Caco-2 (cell line): ENCODE measurements around the gene FGL2. TPM values are rescaled to one million over a fixed set of nuclear protein-coding genes. Genes with fewer than 3 reads are reported as not detected.

Experiments used
- BruUV-seq: library from RNA; stranded (reverse); fragments of 400-500 nt; replicated peaks from 2 replicates; lab custom pipeline; 2021; lab: Mats Ljungman, UMichigan
- CTCF ChIA-PET: fragments of 300-600 bp; sonication (Branson Sonifier 250); formaldehyde crosslinking; loops from one replicate; lab custom pipeline; 2022; ENCODE audit warnings: antibody characterized with exemption; lab: Charles Lee
- POLR2A ChIA-PET: fragments of 300-600 bp; sonication (Branson Sonifier 250); formaldehyde crosslinking; loops from one replicate; lab custom pipeline; 2022; ENCODE audit warnings: antibody characterized with exemption; lab: Charles Lee
- DNase-seq, 2 experiments: peaks; one replicate each; pipeline versions ENCODE4 v3.0.0 to v3.0.0-alpha.2; 2020 to 2022
- H3K27me3 ChIP-seq: replicated peaks from 2 replicates; pipeline ENCODE4 v1.6.0; 2011; ENCODE audit warnings: low read length; ENCODE audit not compliant: control insufficient read depth, insufficient read depth
- H3K36me3 ChIP-seq: 2 replicates; pipeline ENCODE4 v1.5.1; 2011; ENCODE audit warnings: low read length; ENCODE audit not compliant: control insufficient read depth, insufficient read depth
- H3K4me1 ChIP-seq: fragments of 250-450 bp; sonication (Bioruptor Pico); 2 replicates; pipeline ENCODE4 v1.5.1; 2020; ENCODE audit warnings: mild to moderate bottlenecking
- H3K4me3 ChIP-seq: 2 replicates; pipeline ENCODE4 v1.5.1; 2011; ENCODE audit warnings: low read depth, mild to moderate bottlenecking, control low read depth, low read length
- H3K9me3 ChIP-seq: fragments of 250-450 bp; sonication (Bioruptor Pico); 2 replicates; pipeline ENCODE4 v1.5.1; 2020; ENCODE audit warnings: mild to moderate bottlenecking, moderate library complexity
- H3K27ac Mint-ChIP-seq: one replicate; pipeline ENCODE4 v1.8.0; 2022; ENCODE audit warnings: mixed read lengths; ENCODE audit not compliant: unreplicated experiment
- H3K27me3 Mint-ChIP-seq: one replicate; pipeline ENCODE4 v1.8.0; 2022; ENCODE audit warnings: mixed read lengths; ENCODE audit not compliant: insufficient read depth, unreplicated experiment
- H3K36me3 Mint-ChIP-seq: one replicate; pipeline ENCODE4 v1.8.0; 2022; ENCODE audit warnings: mild to moderate bottlenecking, mixed read lengths; ENCODE audit not compliant: insufficient read depth, unreplicated experiment
- H3K4me1 Mint-ChIP-seq: one replicate; pipeline ENCODE4 v1.8.0; 2022; ENCODE audit warnings: low read depth, mixed read lengths; ENCODE audit not compliant: unreplicated experiment
- H3K4me3 Mint-ChIP-seq: one replicate; pipeline ENCODE4 v1.8.0; 2022; ENCODE audit warnings: mild to moderate bottlenecking, moderate library complexity, mixed read lengths; ENCODE audit not compliant: unreplicated experiment
- H3K9me3 Mint-ChIP-seq: one replicate; pipeline ENCODE4 v1.8.0; 2022; ENCODE audit warnings: mixed read lengths; ENCODE audit not compliant: unreplicated experiment
- intact Hi-C: fragments of 100-400 bp; cut with micrococcal nuclease; formaldehyde crosslinking; loops from one replicate; pipeline ENCODE4 v1.10.0; 2022; ENCODE audit not compliant: unreplicated experiment
- total RNA-seq: library from RNA; stranded (reverse); gene quantifications from 2 replicates; pipeline ENCODE4 v1.2.3, GENCODE V29; 2022
- TF ChIP-seq, protein P1 (sequence below), 2 experiments: fragments of 200-600 bp in 1 of 2; IDR thresholded peaks; 1 replicate in 1 of 2; 2 replicates in 1 of 2; pipeline versions ENCODE4 v1.5.1 to v1.8.0; 2011 to 2022; ENCODE audit warnings: antibody characterized with exemption in 1 of 2, control low read depth in 1 of 2, inconsistent platforms in 1 of 2, low read depth in 1 of 2, low read length in 1 of 2, mild to moderate bottlenecking in 1 of 2, moderate library complexity in 1 of 2; ENCODE audit not compliant: insufficient read depth in 1 of 2, severe bottlenecking in 1 of 2, unreplicated experiment in 1 of 2

The FGL2 gene
- total RNA-seq, 1 experiment from 2014 or later = not detected

DNA sequence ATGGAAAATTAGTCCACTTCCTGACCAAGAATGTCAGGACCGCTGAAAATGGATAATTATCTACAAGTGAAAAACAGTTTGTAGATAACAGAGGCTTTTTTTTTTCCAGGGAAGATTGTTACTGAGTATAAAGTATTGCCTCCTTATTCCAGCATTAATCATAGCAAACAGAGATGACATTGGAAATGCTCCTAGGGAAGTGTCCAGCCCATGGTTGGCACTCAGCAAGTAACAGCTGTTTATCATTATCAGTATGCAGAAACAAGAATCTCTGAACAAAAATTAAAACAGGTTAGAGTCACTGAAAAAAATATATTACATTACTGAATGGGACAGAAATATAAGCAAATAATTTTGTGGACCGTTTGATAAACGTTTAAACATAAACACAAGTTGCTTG is 14.6 kb downstream of the FGL2 start:
- no peaks in the 10 kb centered on the region for H3K4me1 Mint-ChIP-seq
- Histone ChIP-seq H3K36me3 (no peaks in the 10 kb centered on the region), H3K4me3 (no peak overlapping the region), H3K27me3 (no peaks in the 10 kb centered on the region; the same call in 1 of the 2 replicates), H3K4me1 (no peaks in the 10 kb centered on the region), H3K9me3 (no peaks in the 10 kb centered on the region)
- H3K9me3 Mint-ChIP-seq = no peaks in the 10 kb centered on the region
- TF ChIP-seq, protein P1, sequence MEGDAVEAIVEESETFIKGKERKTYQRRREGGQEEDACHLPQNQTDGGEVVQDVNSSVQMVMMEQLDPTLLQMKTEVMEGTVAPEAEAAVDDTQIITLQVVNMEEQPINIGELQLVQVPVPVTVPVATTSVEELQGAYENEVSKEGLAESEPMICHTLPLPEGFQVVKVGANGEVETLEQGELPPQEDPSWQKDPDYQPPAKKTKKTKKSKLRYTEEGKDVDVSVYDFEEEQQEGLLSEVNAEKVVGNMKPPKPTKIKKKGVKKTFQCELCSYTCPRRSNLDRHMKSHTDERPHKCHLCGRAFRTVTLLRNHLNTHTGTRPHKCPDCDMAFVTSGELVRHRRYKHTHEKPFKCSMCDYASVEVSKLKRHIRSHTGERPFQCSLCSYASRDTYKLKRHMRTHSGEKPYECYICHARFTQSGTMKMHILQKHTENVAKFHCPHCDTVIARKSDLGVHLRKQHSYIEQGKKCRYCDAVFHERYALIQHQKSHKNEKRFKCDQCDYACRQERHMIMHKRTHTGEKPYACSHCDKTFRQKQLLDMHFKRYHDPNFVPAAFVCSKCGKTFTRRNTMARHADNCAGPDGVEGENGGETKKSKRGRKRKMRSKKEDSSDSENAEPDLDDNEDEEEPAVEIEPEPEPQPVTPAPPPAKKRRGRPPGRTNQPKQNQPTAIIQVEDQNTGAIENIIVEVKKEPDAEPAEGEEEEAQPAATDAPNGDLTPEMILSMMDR (IDR thresholded peaks at IDR 0.05; ENCODE audit: insufficient read depth in 1 of 2, low read depth in 1 of 2, low read length in 1 of 2, severe bottlenecking in 1 of 2, unreplicated experiment in 1 of 2) = no peak
- POLR2A ChIA-PET = no interaction called here
- H3K36me3 Mint-ChIP-seq = no peaks in the 10 kb centered on the region
- H3K27me3 Mint-ChIP-seq = no peaks in the 10 kb centered on the region
- CTCF ChIA-PET = no interaction called here
- intact Hi-C loops = no loop called here
- no peak overlapping the region for H3K4me3 Mint-ChIP-seq
- no peak overlapping the region for H3K27ac Mint-ChIP-seq
- DNase-seq = no peak
- BruUV-seq = no TSS peak

- no peaks in the 10 kb centered on the region for H3K36me3 Mint-ChIP-seq
- intact Hi-C loops = no loop called here
- POLR2A ChIA-PET = interaction anchor here (0.7 kb wide), 1 partner anchor 62 kb away, joined by 4 read pairs; no protein-coding TSS in a partner anchor
- BruUV-seq = no TSS peak
- no peaks in the 10 kb centered on the region; the same call in 1 of the 2 replicates for H3K27me3 ChIP-seq
- H3K36me3 ChIP-seq = no peaks in the 10 kb centered on the region
- no peaks in the 10 kb centered on the region for H3K9me3 ChIP-seq
- H3K4me1 Mint-ChIP-seq = no peaks in the 10 kb centered on the region
- H3K27me3 Mint-ChIP-seq = no peaks in the 10 kb centered on the region
- H3K4me3 ChIP-seq = no peak overlapping the region
- DNase-seq = no peak
- CTCF ChIA-PET = no interaction called here
- H3K4me1 ChIP-seq = no peaks in the 10 kb centered on the region
- H3K9me3 Mint-ChIP-seq = no peaks in the 10 kb centered on the region
- no peak overlapping the region for H3K4me3 Mint-ChIP-seq
- no peak overlapping the region for H3K27ac Mint-ChIP-seq
- TF ChIP-seq, protein P1 (IDR thresholded peaks at IDR 0.05; ENCODE audit: insufficient read depth in 1 of 2, low read depth in 1 of 2, low read length in 1 of 2, severe bottlenecking in 1 of 2, unreplicated experiment in 1 of 2) = no peak
These were observed 15.2 kb downstream of the FGL2 start for GRCh38 chr7:77184463-77184862.

DNA sequence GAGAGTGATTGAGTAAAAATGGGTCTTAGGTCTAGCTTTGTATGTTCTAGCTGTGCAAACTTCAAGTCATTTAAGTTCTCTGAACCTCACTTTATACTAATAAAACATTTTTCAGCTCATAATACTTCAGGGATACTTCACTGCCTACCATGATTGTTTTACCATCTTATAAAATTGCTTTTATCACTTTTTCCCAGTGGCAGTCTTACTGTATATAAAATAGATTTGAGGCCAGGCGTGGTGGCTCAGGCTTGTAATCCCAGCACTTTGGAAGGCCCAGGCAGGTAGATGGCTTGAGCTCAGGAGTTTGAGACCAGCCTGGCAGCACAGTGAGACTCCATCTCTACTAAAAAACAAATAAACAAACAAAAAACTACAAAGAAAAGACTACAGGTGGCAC is 17.4 kb downstream of the FGL2 start:
- CTCF ChIA-PET = no interaction called here
- H3K27me3 Mint-ChIP-seq = no peaks in the 10 kb centered on the region
- no peaks in the 10 kb centered on the region for H3K9me3 ChIP-seq
- no peak overlapping the region for H3K4me3 Mint-ChIP-seq
- no peaks in the 10 kb centered on the region for H3K36me3 ChIP-seq
- H3K4me1 ChIP-seq = no peaks in the 10 kb centered on the region
- BruUV-seq = no TSS peak
- no peak overlapping the region for H3K4me3 ChIP-seq
- H3K27ac Mint-ChIP-seq = no peak overlapping the region
- TF ChIP-seq, protein P1 (IDR thresholded peaks at IDR 0.05; ENCODE audit: insufficient read depth in 1 of 2, low read depth in 1 of 2, low read length in 1 of 2, severe bottlenecking in 1 of 2, unreplicated experiment in 1 of 2) = no peak
- H3K36me3 Mint-ChIP-seq = no peaks in the 10 kb centered on the region
- POLR2A ChIA-PET = no interaction called here
- H3K9me3 Mint-ChIP-seq = no peaks in the 10 kb centered on the region
- intact Hi-C loops = no loop called here
- H3K4me1 Mint-ChIP-seq = peaks cover 6% of the 10 kb centered on the region
- no peaks in the 10 kb centered on the region; the same call in 1 of the 2 replicates for H3K27me3 ChIP-seq
- DNase-seq = no peak
